H9 (cell line): Measurements from ENCODE around the gene SYNPO. TPM values are rescaled to one million over a fixed set of nuclear protein-coding genes. Genes with fewer than 3 reads are reported as not detected.

Experiments used
- DNase-seq: peaks from one replicate; pipeline ENCODE4 v3.0.0-alpha.2; 2017
- H2AFZ ChIP-seq: one replicate; pipeline ENCODE4 v1.6.1; 2013; ENCODE audit warnings: mild to moderate bottlenecking, low read length, control low read depth, moderate library complexity
- H2AK5ac ChIP-seq: 2 replicates; pipeline ENCODE4 v1.6.1; 2013; ENCODE audit warnings: low read length, control low read depth, mixed read lengths; ENCODE audit not compliant: insufficient read length
- H2BK120ac ChIP-seq: one replicate; pipeline ENCODE4 v1.6.1; 2013; ENCODE audit warnings: low read depth, mild to moderate bottlenecking, low read length, control low read depth, inconsistent platforms; ENCODE audit not compliant: poor library complexity, severe bottlenecking
- H2BK12ac ChIP-seq: 2 replicates; pipeline ENCODE4 v1.6.1; 2013; ENCODE audit warnings: low read length, control low read depth, mixed read lengths, low read depth; ENCODE audit not compliant: insufficient read length
- H2BK15ac ChIP-seq: 2 replicates; pipeline ENCODE4 v1.6.1; 2013; ENCODE audit warnings: low read depth, low read length, control low read depth
- H2BK20ac ChIP-seq: one replicate; pipeline ENCODE4 v1.6.1; 2013; ENCODE audit warnings: low read depth, mild to moderate bottlenecking, low read length, control low read depth, inconsistent platforms; ENCODE audit not compliant: poor library complexity, severe bottlenecking
- H2BK5ac ChIP-seq: 2 replicates; pipeline ENCODE4 v1.6.1; 2013; ENCODE audit warnings: low read length, control low read depth, mixed read lengths; ENCODE audit not compliant: insufficient read length
- H3K14ac ChIP-seq: 2 replicates; pipeline ENCODE4 v1.6.1; 2013; ENCODE audit warnings: low read length, control low read depth; ENCODE audit not compliant: insufficient read depth
- H3K18ac ChIP-seq: 2 replicates; pipeline ENCODE4 v1.6.1; 2013; ENCODE audit warnings: low read depth, mild to moderate bottlenecking, mixed read lengths, low read length, control low read depth; ENCODE audit not compliant: insufficient read length
- H3K23ac ChIP-seq: 2 replicates; pipeline ENCODE4 v1.6.1; 2013; ENCODE audit warnings: low read length, control low read depth, mixed read lengths, low read depth; ENCODE audit not compliant: insufficient read length
- H3K23me2 ChIP-seq: 2 replicates; pipeline ENCODE4 v1.6.1; 2013; ENCODE audit warnings: low read depth, mild to moderate bottlenecking, mixed read lengths, low read length, control low read depth; ENCODE audit not compliant: insufficient read length, poor library complexity, severe bottlenecking
- H3K27ac ChIP-seq: 2 replicates; pipeline ENCODE4 v1.5.1; 2013; ENCODE audit warnings: low read length, control low read depth, mixed read lengths, low read depth; ENCODE audit not compliant: insufficient read length
- H3K27me3 ChIP-seq: 2 replicates; pipeline ENCODE4 v1.6.1; 2013; ENCODE audit warnings: low read length, control low read depth, inconsistent platforms; ENCODE audit not compliant: insufficient read depth
- H3K4ac ChIP-seq: 2 replicates; pipeline ENCODE4 v1.6.1; 2013; ENCODE audit warnings: low read depth, mild to moderate bottlenecking, control low read depth, inconsistent platforms, low read length, moderate library complexity
- H3K4me1 ChIP-seq: 2 replicates; pipeline ENCODE4 v1.6.1; 2013; ENCODE audit warnings: low read length, control low read depth, inconsistent platforms; ENCODE audit not compliant: insufficient read depth
- H3K4me2 ChIP-seq: 2 replicates; pipeline ENCODE4 v1.6.1; 2013; ENCODE audit warnings: low read length, control low read depth, mixed read lengths; ENCODE audit not compliant: insufficient read length, insufficient read depth
- H3K56ac ChIP-seq: 2 replicates; pipeline ENCODE4 v1.6.1; 2013; ENCODE audit warnings: low read depth, mild to moderate bottlenecking, mixed read lengths, low read length, control low read depth; ENCODE audit not compliant: insufficient read length
- H3K79me1 ChIP-seq: 2 replicates; pipeline ENCODE4 v1.6.1; 2013; ENCODE audit warnings: low read depth, mild to moderate bottlenecking, moderate library complexity, low read length, control low read depth, inconsistent platforms; ENCODE audit not compliant: insufficient read depth, poor library complexity, severe bottlenecking
- H3K79me2 ChIP-seq: 2 replicates; pipeline ENCODE4 v1.6.1; 2013; ENCODE audit warnings: low read length, control low read depth, inconsistent platforms; ENCODE audit not compliant: insufficient read depth
- H3K9ac ChIP-seq: 2 replicates; pipeline ENCODE4 v1.6.1; 2013; ENCODE audit warnings: low read length, control low read depth, mixed read lengths; ENCODE audit not compliant: insufficient read length; ENCODE audit errors: extremely low read depth
- H3K9me3 ChIP-seq: one replicate; pipeline ENCODE4 v1.6.1; 2013; ENCODE audit warnings: low read depth, low read length, inconsistent platforms; ENCODE audit not compliant: control insufficient read depth
- H3T11ph ChIP-seq: one replicate; pipeline ENCODE4 v1.6.1; 2013; ENCODE audit warnings: mild to moderate bottlenecking, low read length, control low read depth, inconsistent platforms
- H4K20me1 ChIP-seq: one replicate; pipeline ENCODE4 v1.6.1; 2013; ENCODE audit not compliant: control insufficient read depth, insufficient read length, insufficient read depth
- H4K5ac ChIP-seq: 2 replicates; pipeline ENCODE4 v1.6.1; 2013; ENCODE audit warnings: low read depth, mild to moderate bottlenecking, mixed read lengths, low read length, control low read depth; ENCODE audit not compliant: insufficient read length
- H4K8ac ChIP-seq: replicated peaks from 2 replicates; pipeline ENCODE4 v1.6.1; 2013; ENCODE audit warnings: low read length, control low read depth, mixed read lengths, low read depth; ENCODE audit not compliant: insufficient read length
- H4K91ac ChIP-seq: 2 replicates; pipeline ENCODE4 v1.6.1; 2013; ENCODE audit warnings: low read depth, mild to moderate bottlenecking, moderate library complexity, mixed read lengths, low read length, control low read depth; ENCODE audit not compliant: insufficient read length
- H3K27ac Mint-ChIP-seq, 3 experiments: 2 replicates in 2 of 3; 3 replicates in 1 of 3; pipeline ENCODE4 v1.8.0; 2020 to 2021; ENCODE audit warnings: mixed read lengths in 3 of 3, mild to moderate bottlenecking in 1 of 3, moderate library complexity in 1 of 3
- H3K27me3 Mint-ChIP-seq: 2 replicates; pipeline ENCODE4 v1.8.0; 2021; ENCODE audit warnings: low read depth, mild to moderate bottlenecking, moderate library complexity, mixed read lengths
- H3K36me3 Mint-ChIP-seq, 3 experiments: 2 replicates in 2 of 3; 3 replicates in 1 of 3; pipeline ENCODE4 v1.8.0; 2020 to 2021; ENCODE audit warnings: low read depth in 3 of 3, mixed read lengths in 3 of 3; ENCODE audit not compliant: insufficient read depth in 1 of 3
- H3K4me1 Mint-ChIP-seq, 2 experiments: 2 replicates each; pipeline ENCODE4 v1.8.0; 2020; ENCODE audit warnings: mixed read lengths in 2 of 2
- H3K4me3 Mint-ChIP-seq, 2 experiments: 2 replicates in 1 of 2; 3 replicates in 1 of 2; pipeline ENCODE4 v1.8.0; 2020 to 2021; ENCODE audit warnings: mild to moderate bottlenecking in 2 of 2, mixed read lengths in 2 of 2, moderate library complexity in 1 of 2
- H3K9me3 Mint-ChIP-seq, 2 experiments: 2 replicates in 1 of 2; 3 replicates in 1 of 2; pipeline ENCODE4 v1.8.0; 2020; ENCODE audit warnings: mild to moderate bottlenecking in 2 of 2, mixed read lengths in 2 of 2, moderate library complexity in 1 of 2
- CTCF ChIP-seq: fragments of 200-600 bp; sonication (generic); conservative IDR thresholded peaks from 3 replicates; pipeline ENCODE4 v1.8.0; 2021; ENCODE audit warnings: antibody characterized with exemption, mild to moderate bottlenecking
- WGBS: extraction: QIAGEN DNeasy Blood & Tissue Kit; methylation state at CpG from one replicate; pipeline ENCODE4 v1.1.7; 2013; ENCODE audit warnings: missing lambda C conversion rate, low lambda C conversion rate, mixed read lengths; ENCODE audit not compliant: insufficient read length; ENCODE audit errors: extremely low coverage; 5-methylcytosine and 5-hydroxymethylcytosine counted together
- total RNA-seq: library from RNA; stranded (reverse); gene quantifications from 2 replicates; pipeline ENCODE4 v1.2.1, GENCODE V29; 2021

The SYNPO gene
- total RNA-seq, 1 experiment from 2014 or later: 1.7 TPM

- no peak overlapping the region for H4K5ac ChIP-seq
- no peak overlapping the region for H3K4me3 Mint-ChIP-seq
- H3T11ph ChIP-seq: no peak overlapping the region
- H3K56ac ChIP-seq: no peak overlapping the region
- no peak overlapping the region for H3K18ac ChIP-seq
- H2BK15ac ChIP-seq: no peak overlapping the region
- WGBS: no CpG with 5 or more reads among the region's 12 CpGs
- H2BK5ac ChIP-seq: no peak overlapping the region
- H3K4me1 ChIP-seq: no peaks in the 10 kb centered on the region
- H3K4ac ChIP-seq: no peak overlapping the region
- TF ChIP-seq CTCF: no peak
- H3K14ac ChIP-seq: no peak overlapping the region
- H4K91ac ChIP-seq: no peak overlapping the region
- no peak overlapping the region for H3K23ac ChIP-seq
- H3K36me3 Mint-ChIP-seq: no peaks in the 10 kb centered on the region; a peak in 1 of 7 replicates
- DNase-seq: no peak
- H3K27ac ChIP-seq: no peak overlapping the region
- peak overlapping the region in 1 of 3 experiments; percentile 53; a peak in 1 of 7 replicates for H3K27ac Mint-ChIP-seq
- H3K23me2 ChIP-seq: no peaks in the 10 kb centered on the region
- peaks cover 18 to 32% of the 10 kb centered on the region in 2 experiments for H3K4me1 Mint-ChIP-seq
- no peak overlapping the region for H3K4me2 ChIP-seq
- H3K9me3 ChIP-seq: no peaks in the 10 kb centered on the region
- H2AK5ac ChIP-seq: no peak overlapping the region
- no peak overlapping the region for H2AFZ ChIP-seq
- no peak overlapping the region for H4K8ac ChIP-seq
- H3K9me3 Mint-ChIP-seq: no peaks in the 10 kb centered on the region
- no peak overlapping the region for H3K9ac ChIP-seq
- H3K27me3 ChIP-seq: no peaks in the 10 kb centered on the region
- no peak overlapping the region for H2BK120ac ChIP-seq
- no peaks in the 10 kb centered on the region for H3K79me2 ChIP-seq
- no peak overlapping the region for H2BK12ac ChIP-seq
- H3K79me1 ChIP-seq: no peaks in the 10 kb centered on the region
- no peaks in the 10 kb centered on the region for H3K27me3 Mint-ChIP-seq
- no peaks in the 10 kb centered on the region for H4K20me1 ChIP-seq
- no peak overlapping the region for H2BK20ac ChIP-seq
These were observed 44.9 kb upstream of the SYNPO start for GRCh38 chr5:150595466-150596031.
